ENCODE measurements around the gene C6orf136. TPM values are rescaled to one million over a fixed set of nuclear protein-coding genes. Genes with fewer than 3 reads are reported as not detected.

C6orf136 gene
- total RNA-seq, 1 donor from 2014 or later = 13.4 TPM

GRCh38 chr6:30686908-30687658 is 40.1 kb downstream of the C6orf136 start:
- H3K27me3 Mint-ChIP-seq (ENCODE audit: low read depth) = no peaks in the 10 kb centered on the region
- H3K4me3 Mint-ChIP-seq (ENCODE audit: unreplicated experiment) = peak overlapping the region; percentile 99
- H3K9me3 Mint-ChIP-seq (ENCODE audit: low read depth) = no peaks in the 10 kb centered on the region
- H3K27ac Mint-ChIP-seq (ENCODE audit: unreplicated experiment) = peak overlapping the region; percentile 97
- peaks cover 61% of the 10 kb centered on the region for H3K4me1 Mint-ChIP-seq (ENCODE audit: low read depth)
- DNase-seq (ENCODE audit: low spot score) = peak; percentile 99
- H3K36me3 Mint-ChIP-seq (ENCODE audit: low read depth) = peaks cover 26% of the 10 kb centered on the region
- no peak for TF ChIP-seq CTCF (IDR thresholded peaks at IDR 0.05)

GRCh38 chr6:30687659-30688431 is 40.9 kb downstream of the C6orf136 start:
- H3K27ac Mint-ChIP-seq (ENCODE audit: unreplicated experiment) = peak overlapping the region; percentile 97
- H3K9me3 Mint-ChIP-seq (ENCODE audit: low read depth) = no peaks in the 10 kb centered on the region
- peaks cover 54% of the 10 kb centered on the region for H3K4me1 Mint-ChIP-seq (ENCODE audit: low read depth)
- H3K4me3 Mint-ChIP-seq (ENCODE audit: unreplicated experiment) = peak overlapping the region; percentile 99
- DNase-seq (ENCODE audit: low spot score) = no peak
- no peaks in the 10 kb centered on the region for H3K27me3 Mint-ChIP-seq (ENCODE audit: low read depth)
- H3K36me3 Mint-ChIP-seq (ENCODE audit: low read depth) = peaks cover 22% of the 10 kb centered on the region
- TF ChIP-seq CTCF (IDR thresholded peaks at IDR 0.05) = peak; percentile 68

GRCh38 chr6:30688569-30688968 is 41.6 kb downstream of the C6orf136 start:
- Mint-ChIP-seq H3K4me3 (ENCODE audit: unreplicated experiment) (peak overlapping the region; percentile 99), H3K27me3 (ENCODE audit: low read depth) (no peaks in the 10 kb centered on the region), H3K27ac (ENCODE audit: unreplicated experiment) (peak overlapping the region; percentile 97), H3K36me3 (ENCODE audit: low read depth) (peaks cover 19% of the 10 kb centered on the region), H3K9me3 (ENCODE audit: low read depth) (no peaks in the 10 kb centered on the region), H3K4me1 (ENCODE audit: low read depth) (peaks cover 51% of the 10 kb centered on the region)
- no peak for TF ChIP-seq CTCF (IDR thresholded peaks at IDR 0.05)
- no peak for DNase-seq (ENCODE audit: low spot score)

GRCh38 chr6:30689022-30689865 is 42.3 kb downstream of the C6orf136 start:
- Mint-ChIP-seq H3K4me3 (ENCODE audit: unreplicated experiment) (peak overlapping the region; percentile 89), H3K4me1 (ENCODE audit: low read depth) (peaks cover 51% of the 10 kb centered on the region), H3K9me3 (ENCODE audit: low read depth) (no peaks in the 10 kb centered on the region), H3K27me3 (ENCODE audit: low read depth) (no peaks in the 10 kb centered on the region), H3K27ac (ENCODE audit: unreplicated experiment) (peak overlapping the region; percentile 97), H3K36me3 (ENCODE audit: low read depth) (peaks cover 14% of the 10 kb centered on the region)
- no peak for TF ChIP-seq CTCF (IDR thresholded peaks at IDR 0.05)
- peak; percentile 61 for DNase-seq (ENCODE audit: low spot score)

GRCh38 chr6:30689985-30690384 is 43.1 kb downstream of the C6orf136 start:
- Mint-ChIP-seq H3K4me3 (ENCODE audit: unreplicated experiment) (peak overlapping the region; percentile 89), H3K27ac (ENCODE audit: unreplicated experiment) (peak overlapping the region; percentile 97), H3K36me3 (ENCODE audit: low read depth) (peaks cover 10% of the 10 kb centered on the region), H3K27me3 (ENCODE audit: low read depth) (no peaks in the 10 kb centered on the region), H3K9me3 (ENCODE audit: low read depth) (no peaks in the 10 kb centered on the region), H3K4me1 (ENCODE audit: low read depth) (peaks cover 51% of the 10 kb centered on the region)
- DNase-seq (ENCODE audit: low spot score) = peak; percentile 59
- no peak for TF ChIP-seq CTCF (IDR thresholded peaks at IDR 0.05)

Measured in chondrocyte (in vitro differentiated cells).